Peyer's patch (tissue), 4 donors: Measurements from ENCODE around the gene LARP1.

Experiments
- POLR2A ChIP-seq, 2 donors: fragments of 450-650 bp; IDR thresholded peaks; one replicate each; pipeline ENCODE4 v1.5.1; 2017; ENCODE audit warnings: antibody characterized with exemption in 2 of 2, mild to moderate bottlenecking in 2 of 2, moderate library complexity in 2 of 2
- TF ChIP-seq, protein P1 (sequence below), 6 experiments: fragments of 450-650 bp in 4 of 6; fragments of 200-600 bp in 2 of 6; sonication (generic) in 1 of 6; IDR thresholded peaks; one replicate each; pipeline ENCODE4 v1.5.1; 2017 to 2019; ENCODE audit warnings: antibody characterized with exemption in 6 of 6, mild to moderate bottlenecking in 3 of 6, moderate library complexity in 1 of 6

DNA sequence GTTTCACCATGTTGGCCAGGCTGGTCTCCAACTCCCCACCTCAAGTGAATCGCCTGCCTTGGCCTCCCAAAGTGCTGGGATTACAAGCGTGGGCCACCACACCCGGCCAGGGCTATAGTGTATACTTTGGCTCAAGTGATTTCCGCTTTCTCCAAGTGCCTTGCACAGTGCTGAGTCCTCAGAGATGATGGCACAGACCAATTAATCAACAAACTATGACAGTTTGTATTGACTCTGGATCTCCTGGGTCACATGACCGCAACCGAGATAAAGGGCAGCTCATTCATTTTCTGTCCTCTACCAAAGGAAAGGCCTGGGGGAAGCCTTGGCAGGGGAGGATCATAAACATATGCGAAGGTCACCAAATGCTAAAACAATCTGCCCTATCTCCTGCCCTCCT is 11.4 kb upstream of the LARP1 start:
- TF ChIP-seq, protein P1, sequence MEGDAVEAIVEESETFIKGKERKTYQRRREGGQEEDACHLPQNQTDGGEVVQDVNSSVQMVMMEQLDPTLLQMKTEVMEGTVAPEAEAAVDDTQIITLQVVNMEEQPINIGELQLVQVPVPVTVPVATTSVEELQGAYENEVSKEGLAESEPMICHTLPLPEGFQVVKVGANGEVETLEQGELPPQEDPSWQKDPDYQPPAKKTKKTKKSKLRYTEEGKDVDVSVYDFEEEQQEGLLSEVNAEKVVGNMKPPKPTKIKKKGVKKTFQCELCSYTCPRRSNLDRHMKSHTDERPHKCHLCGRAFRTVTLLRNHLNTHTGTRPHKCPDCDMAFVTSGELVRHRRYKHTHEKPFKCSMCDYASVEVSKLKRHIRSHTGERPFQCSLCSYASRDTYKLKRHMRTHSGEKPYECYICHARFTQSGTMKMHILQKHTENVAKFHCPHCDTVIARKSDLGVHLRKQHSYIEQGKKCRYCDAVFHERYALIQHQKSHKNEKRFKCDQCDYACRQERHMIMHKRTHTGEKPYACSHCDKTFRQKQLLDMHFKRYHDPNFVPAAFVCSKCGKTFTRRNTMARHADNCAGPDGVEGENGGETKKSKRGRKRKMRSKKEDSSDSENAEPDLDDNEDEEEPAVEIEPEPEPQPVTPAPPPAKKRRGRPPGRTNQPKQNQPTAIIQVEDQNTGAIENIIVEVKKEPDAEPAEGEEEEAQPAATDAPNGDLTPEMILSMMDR (IDR thresholded peaks at IDR 0.05) = no peak
- no peak for TF ChIP-seq POLR2A (IDR thresholded peaks at IDR 0.05)
